ENCODE measurements around the gene FGF21.

GRCh38 chr19:48756212-48756611, 888 bp downstream of the FGF21 start:
- TF ChIP-seq CTCF (IDR thresholded peaks at IDR 0.05) (no peak), POLR2A (IDR thresholded peaks at IDR 0.05) (no peak)
